PC-9 (cell line): ENCODE results near the gene BOC. TPM values are rescaled to one million over a fixed set of nuclear protein-coding genes. Genes with fewer than 3 reads are reported as not detected.

Experiments used
- BruUV-seq: library from RNA; stranded (reverse); fragments of 400-500 nt; replicated peaks from 2 replicates; lab custom pipeline; 2021; lab: Mats Ljungman, UMichigan
- CTCF ChIA-PET: fragments of 300-600 bp; sonication (Branson Sonifier 250); formaldehyde crosslinking; loops from one replicate; lab custom pipeline; 2022; ENCODE audit warnings: antibody characterized with exemption; lab: Charles Lee
- POLR2A ChIA-PET: fragments of 300-600 bp; sonication (Branson Sonifier 250); formaldehyde crosslinking; loops from one replicate; lab custom pipeline; 2022; ENCODE audit warnings: antibody characterized with exemption; ENCODE audit not compliant: unreplicated experiment; lab: Charles Lee
- DNase-seq, 2 experiments: peaks; one replicate each; pipeline versions ENCODE4 v3.0.0 to v3.0.0-alpha.2; 2015 to 2022; ENCODE audit warnings: mixed read lengths in 1 of 2
- H2AFZ ChIP-seq: fragments of 200-600 bp; sonication (generic); 2 replicates; pipeline ENCODE4 v1.8.1; 2017; ENCODE audit warnings: antibody characterized with exemption
- H3F3A ChIP-seq: fragments of 200-600 bp; sonication (generic); 2 replicates; pipeline ENCODE4 v1.8.1; 2017; ENCODE audit warnings: antibody characterized with exemption, mild to moderate bottlenecking, low read depth; ENCODE audit not compliant: insufficient read depth
- H3K27ac ChIP-seq: fragments of 200-600 bp; sonication (generic); 2 replicates; pipeline ENCODE4 v1.6.1; 2016; ENCODE audit warnings: mixed run types
- H3K27me3 ChIP-seq: fragments of 200-600 bp; sonication (generic); 2 replicates; pipeline ENCODE4 v1.6.1; 2016; ENCODE audit warnings: low read depth, mixed run types; ENCODE audit not compliant: insufficient read depth
- H3K36me3 ChIP-seq: fragments of 200-600 bp; sonication (generic); 2 replicates; pipeline ENCODE4 v1.6.1; 2016; ENCODE audit warnings: low read depth, mixed run types
- H3K4me1 ChIP-seq: fragments of 200-600 bp; sonication (generic); replicated peaks from 2 replicates; pipeline ENCODE4 v1.6.1; 2016; ENCODE audit warnings: mixed run types; ENCODE audit not compliant: insufficient read depth
- H3K4me2 ChIP-seq: fragments of 200-600 bp; sonication (generic); 2 replicates; pipeline ENCODE4 v1.6.1; 2017; ENCODE audit warnings: mixed run types
- H3K4me3 ChIP-seq: fragments of 200-600 bp; sonication (generic); 2 replicates; pipeline ENCODE4 v1.6.1; 2016; ENCODE audit warnings: mixed run types
- H3K79me2 ChIP-seq: fragments of 200-600 bp; sonication (generic); 2 replicates; pipeline ENCODE4 v1.6.1; 2017; ENCODE audit warnings: low read depth, mixed run types
- H3K9me2 ChIP-seq: fragments of 200-600 bp; sonication (generic); 2 replicates; pipeline ENCODE4 v1.8.1; 2017; ENCODE audit warnings: mild to moderate bottlenecking; ENCODE audit not compliant: insufficient read depth
- H3K9me3 ChIP-seq: fragments of 200-600 bp; sonication (generic); 2 replicates; pipeline ENCODE4 v1.8.1; 2016; ENCODE audit warnings: low read depth; ENCODE audit not compliant: insufficient read depth
- H4K20me1 ChIP-seq: fragments of 200-600 bp; sonication (generic); 2 replicates; pipeline ENCODE4 v1.8.1; 2017; ENCODE audit not compliant: insufficient read depth
- EZH2 ChIP-seq: fragments of 200-600 bp; sonication (generic); IDR thresholded peaks from 2 replicates; pipeline ENCODE4 v1.8.0; 2017; ENCODE audit warnings: antibody characterized with exemption, low read depth
- intact Hi-C: fragments of 100-400 bp; cut with micrococcal nuclease; formaldehyde crosslinking; loops from one replicate; pipeline ENCODE4 v1.10.0; 2022; ENCODE audit not compliant: unreplicated experiment
- total RNA-seq: library from RNA; stranded (reverse); gene quantifications from 2 replicates; pipeline ENCODE4 v1.2.3, GENCODE V29; 2021
- TF ChIP-seq, protein P1 (sequence below): fragments of 200-600 bp; sonication (generic); conservative IDR thresholded peaks from 2 replicates; pipeline ENCODE4 v1.6.1; 2017; ENCODE audit warnings: mixed run types, antibody characterized with exemption, mild to moderate bottlenecking, moderate library complexity

Gene BOC
- total RNA-seq, 1 experiment from 2014 or later, result 3.0 TPM

- BruUV-seq, result no TSS peak
- peaks cover 12% of the 10 kb centered on the region for H3K4me1 ChIP-seq
- no peak overlapping the region for H2AFZ ChIP-seq
- TF ChIP-seq, protein P1, sequence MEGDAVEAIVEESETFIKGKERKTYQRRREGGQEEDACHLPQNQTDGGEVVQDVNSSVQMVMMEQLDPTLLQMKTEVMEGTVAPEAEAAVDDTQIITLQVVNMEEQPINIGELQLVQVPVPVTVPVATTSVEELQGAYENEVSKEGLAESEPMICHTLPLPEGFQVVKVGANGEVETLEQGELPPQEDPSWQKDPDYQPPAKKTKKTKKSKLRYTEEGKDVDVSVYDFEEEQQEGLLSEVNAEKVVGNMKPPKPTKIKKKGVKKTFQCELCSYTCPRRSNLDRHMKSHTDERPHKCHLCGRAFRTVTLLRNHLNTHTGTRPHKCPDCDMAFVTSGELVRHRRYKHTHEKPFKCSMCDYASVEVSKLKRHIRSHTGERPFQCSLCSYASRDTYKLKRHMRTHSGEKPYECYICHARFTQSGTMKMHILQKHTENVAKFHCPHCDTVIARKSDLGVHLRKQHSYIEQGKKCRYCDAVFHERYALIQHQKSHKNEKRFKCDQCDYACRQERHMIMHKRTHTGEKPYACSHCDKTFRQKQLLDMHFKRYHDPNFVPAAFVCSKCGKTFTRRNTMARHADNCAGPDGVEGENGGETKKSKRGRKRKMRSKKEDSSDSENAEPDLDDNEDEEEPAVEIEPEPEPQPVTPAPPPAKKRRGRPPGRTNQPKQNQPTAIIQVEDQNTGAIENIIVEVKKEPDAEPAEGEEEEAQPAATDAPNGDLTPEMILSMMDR, result no peak
- TF ChIP-seq EZH2, result no peak
- H3K36me3 ChIP-seq, result no peaks in the 10 kb centered on the region
- H3K4me3 ChIP-seq, result no peak overlapping the region
- intact Hi-C loops, result loop anchor here (10.0 kb wide), 1 partner anchor 333 kb away; no protein-coding TSS in a partner anchor
- ChIA-PET POLR2A (no interaction called here), CTCF (no interaction called here)
- H3K27me3 ChIP-seq, result no peaks in the 10 kb centered on the region
- H3K9me3 ChIP-seq, result no peaks in the 10 kb centered on the region
- no peaks in the 10 kb centered on the region for H3K79me2 ChIP-seq
- no peaks in the 10 kb centered on the region for H3F3A ChIP-seq
- no peak for DNase-seq
- no peaks in the 10 kb centered on the region for H4K20me1 ChIP-seq
- no peak overlapping the region for H3K4me2 ChIP-seq
- H3K27ac ChIP-seq, result no peak overlapping the region
- H3K9me2 ChIP-seq, result no peaks in the 10 kb centered on the region
Measured at GRCh38 chr3:113291572-113291971, 80.2 kb downstream of the BOC start.

GRCh38 chr3:113292933-113293332 is 81.6 kb downstream of the BOC start:
- H3K9me3 ChIP-seq, result no peaks in the 10 kb centered on the region
- H3K27ac ChIP-seq, result no peak overlapping the region
- no peaks in the 10 kb centered on the region for H3K79me2 ChIP-seq
- no TSS peak for BruUV-seq
- no peak for TF ChIP-seq EZH2
- TF ChIP-seq, protein P1, result no peak
- H3F3A ChIP-seq, result no peaks in the 10 kb centered on the region
- no peak overlapping the region for H3K4me2 ChIP-seq
- H3K9me2 ChIP-seq, result no peaks in the 10 kb centered on the region
- H3K36me3 ChIP-seq, result no peaks in the 10 kb centered on the region
- no peak overlapping the region for H2AFZ ChIP-seq
- DNase-seq, result no peak
- H3K27me3 ChIP-seq, result no peaks in the 10 kb centered on the region
- intact Hi-C loops, result loop anchor here (10.0 kb wide), 1 partner anchor 332 kb away; no protein-coding TSS in a partner anchor
- ChIA-PET POLR2A (no interaction called here), CTCF (no interaction called here)
- no peak overlapping the region for H3K4me3 ChIP-seq
- peaks cover under 1% of the 10 kb centered on the region; the same call in 1 of the 2 replicates for H3K4me1 ChIP-seq
- H4K20me1 ChIP-seq, result no peaks in the 10 kb centered on the region

DNA sequence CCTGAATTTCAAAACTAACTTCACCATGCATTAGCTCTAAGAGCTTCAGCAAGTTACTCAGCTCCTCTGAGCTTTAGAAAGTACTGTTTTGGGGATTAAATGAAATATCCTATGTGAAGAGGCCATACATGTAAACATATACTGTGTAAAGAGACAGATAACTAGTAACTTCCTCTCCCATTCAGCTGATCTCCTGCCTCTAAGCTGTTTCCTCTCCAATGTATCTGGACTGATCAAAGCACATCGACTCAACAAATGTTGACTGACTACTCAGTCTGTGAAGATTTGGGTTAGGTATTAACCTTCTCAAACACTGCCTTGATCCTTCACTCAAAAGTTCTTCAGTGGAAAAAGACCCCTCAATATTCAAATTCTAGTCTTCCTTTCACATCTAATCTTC is 82.0 kb downstream of the BOC start:
- Histone ChIP-seq H3K9me2 (no peaks in the 10 kb centered on the region), H3F3A (no peaks in the 10 kb centered on the region), H3K4me3 (no peak overlapping the region), H3K79me2 (no peaks in the 10 kb centered on the region), H3K4me1 (no peaks in the 10 kb centered on the region), H3K27ac (no peak overlapping the region), H3K36me3 (no peaks in the 10 kb centered on the region), H3K9me3 (no peaks in the 10 kb centered on the region), H2AFZ (no peak overlapping the region), H4K20me1 (no peaks in the 10 kb centered on the region), H3K27me3 (no peaks in the 10 kb centered on the region), H3K4me2 (no peak overlapping the region)
- no TSS peak for BruUV-seq
- TF ChIP-seq EZH2, result no peak
- TF ChIP-seq, protein P1, result no peak
- CTCF ChIA-PET, result no interaction called here
- DNase-seq, result no peak
- intact Hi-C loops, result loop anchor here (10.0 kb wide), 1 partner anchor 331 kb away; no protein-coding TSS in a partner anchor
- POLR2A ChIA-PET, result no interaction called here
